NCI-H187 treated with DMSO at 0.1 percent for 48 hours (cell line): Measurements from ENCODE around the gene FKBP1B.
"Not testable (repeated sequence)": the region's sequence is repeated elsewhere in the genome, so short reads cannot be mapped to it uniquely, and the experiment has no call there.

Experiments used
- DNase-seq: peaks from one replicate; lab custom pipeline; 2025; lab: John Stamatoyannopoulos, UW

Gene FKBP1B

DNA sequence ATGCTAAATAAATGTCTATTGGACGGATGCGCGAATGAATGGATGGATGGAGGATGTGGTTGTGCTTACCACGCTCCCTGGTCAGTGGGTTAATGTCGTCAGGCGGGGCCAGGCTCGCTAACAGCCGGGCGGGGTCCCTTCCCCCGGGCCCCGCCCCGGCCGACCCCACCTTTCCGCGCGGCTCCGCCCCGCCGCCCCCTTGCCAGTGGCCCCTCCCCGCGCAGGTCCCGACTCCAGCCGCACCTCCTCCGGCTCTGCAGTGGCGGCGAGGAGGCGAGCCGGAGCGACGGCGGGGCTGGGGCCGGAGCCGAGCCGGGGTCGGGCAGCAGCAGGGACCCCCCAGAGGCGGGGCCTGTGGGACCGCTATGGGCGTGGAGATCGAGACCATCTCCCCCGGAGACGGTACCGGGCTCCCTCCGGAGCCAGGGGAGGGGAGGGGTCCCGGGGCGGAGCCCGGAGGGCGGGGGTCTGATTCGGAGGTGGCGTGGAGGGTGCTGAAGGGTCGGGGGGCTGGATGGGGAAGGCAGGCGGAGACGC, at the start of gene FKBP1B:
TSS of gene FKBP1B (plus strand) at position 257 of the 537 bp plus-strand sequence. CDS start at position 366, 109 bp downstream.
- DNase-seq = no peak

DNA sequence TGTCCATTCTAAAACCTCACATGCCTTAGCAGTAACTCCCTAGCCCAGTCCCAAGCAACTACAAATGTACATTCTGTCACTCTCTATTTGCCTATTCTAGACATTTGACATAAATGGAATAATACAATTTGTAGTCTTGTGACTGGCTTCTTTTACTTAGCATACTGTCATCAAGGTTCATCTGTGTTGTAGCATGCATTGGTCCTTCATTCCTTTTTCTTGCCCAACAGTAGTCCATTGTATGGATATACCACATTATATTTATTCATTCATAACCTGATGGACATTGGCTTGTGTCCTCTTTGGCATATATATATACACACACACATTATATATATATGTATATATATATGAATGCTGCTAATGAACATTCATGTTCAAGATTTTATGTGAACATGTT, 41.8 kb upstream of the FKBP1B start:
- DNase-seq = no peak

DNA sequence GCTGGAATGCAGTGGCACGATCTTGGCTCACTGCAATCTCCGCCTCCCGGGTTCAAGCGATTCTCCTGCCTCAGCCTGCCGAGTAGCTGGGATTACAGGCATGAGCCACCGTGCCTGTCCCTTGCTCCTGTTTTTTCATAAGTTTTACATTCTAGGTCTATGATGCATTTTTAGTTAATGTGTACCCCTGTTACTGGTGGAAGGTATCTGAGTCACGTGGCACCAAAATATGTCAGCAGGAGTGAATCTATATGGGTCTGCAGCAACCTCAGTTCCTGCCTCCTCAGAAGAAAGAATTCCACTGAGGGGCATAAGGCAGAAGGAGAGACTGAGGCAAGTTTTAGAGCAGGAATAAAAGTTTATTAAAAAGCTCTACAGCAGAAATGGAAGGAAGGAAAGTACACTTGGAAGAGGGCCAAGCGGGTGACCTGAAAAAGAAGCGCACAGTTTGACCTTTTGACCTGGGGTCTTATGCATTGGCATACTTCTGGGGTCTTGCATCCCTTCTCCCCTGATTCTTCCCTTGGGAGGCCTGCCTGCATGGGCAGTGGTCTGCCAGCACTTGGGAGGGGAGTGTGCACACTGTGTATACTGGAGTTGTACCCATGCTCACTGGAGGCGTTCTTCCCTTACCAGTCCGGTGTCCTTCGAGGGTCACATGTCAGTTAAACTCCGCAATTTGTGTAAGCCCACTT, 40.7 kb upstream of the FKBP1B start:
- no peak for DNase-seq

DNA sequence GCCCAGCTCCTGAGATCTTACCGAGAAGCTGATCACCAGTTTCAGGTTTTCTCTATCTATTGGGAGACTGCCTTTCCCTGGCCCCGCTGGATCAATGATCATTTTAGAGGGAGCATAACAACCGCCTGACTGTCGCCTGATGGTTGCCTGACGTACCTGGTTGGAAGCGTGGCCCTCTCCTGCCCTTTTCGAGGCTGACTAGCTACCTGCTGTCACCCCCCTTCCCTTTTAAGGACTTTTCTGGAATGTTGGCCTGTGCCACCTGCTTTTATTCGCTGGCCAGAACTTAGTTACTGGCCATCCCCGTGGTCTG, 40.2 kb upstream of the FKBP1B start:
- DNase-seq = no peak

DNA sequence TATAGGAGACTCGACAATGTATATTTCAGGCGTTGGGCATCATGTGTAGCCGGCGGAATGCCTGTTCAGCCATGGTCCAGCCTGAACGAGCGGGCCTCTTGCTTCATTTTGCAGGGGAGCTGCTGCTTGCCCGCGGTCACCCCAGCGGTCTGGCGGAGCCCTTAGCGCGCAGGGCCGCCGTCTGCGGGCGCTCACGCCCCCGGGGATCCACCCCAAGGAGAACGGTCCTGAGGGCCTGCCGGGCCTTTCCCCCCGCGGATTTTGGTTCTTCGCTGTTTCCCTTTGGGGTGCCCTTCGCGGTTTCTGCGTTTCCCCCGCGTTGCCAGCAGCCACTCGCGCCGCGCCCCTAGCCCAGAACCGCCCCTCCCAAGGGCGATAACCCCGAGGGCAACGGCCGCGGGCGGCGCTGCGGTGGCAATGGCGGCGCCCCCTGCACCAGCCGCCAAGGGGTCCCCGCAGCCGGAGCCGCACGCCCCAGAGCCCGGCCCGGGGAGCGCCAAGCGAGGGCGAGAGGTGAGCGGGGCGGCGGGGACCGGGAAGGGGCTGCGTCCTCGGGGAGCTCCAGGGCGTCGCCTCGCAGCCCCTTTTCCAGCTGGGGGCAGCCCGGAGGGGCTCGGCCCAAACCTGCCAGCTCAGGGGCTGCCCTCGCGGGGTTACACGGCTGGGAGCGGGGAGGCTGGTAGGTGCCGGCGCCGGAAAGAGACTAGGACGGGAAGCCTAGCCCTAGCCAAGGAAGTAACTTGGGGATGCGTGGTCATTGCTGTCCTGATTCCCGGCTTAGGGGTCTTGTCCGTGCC, 39.7 kb upstream of the FKBP1B start, which contains the start of gene MFSD2B:
TSS of gene MFSD2B (plus strand) at position 406 of the 797 bp plus-strand sequence. CDS start at position 418, 12 bp downstream.
- DNase-seq = no peak

DNA sequence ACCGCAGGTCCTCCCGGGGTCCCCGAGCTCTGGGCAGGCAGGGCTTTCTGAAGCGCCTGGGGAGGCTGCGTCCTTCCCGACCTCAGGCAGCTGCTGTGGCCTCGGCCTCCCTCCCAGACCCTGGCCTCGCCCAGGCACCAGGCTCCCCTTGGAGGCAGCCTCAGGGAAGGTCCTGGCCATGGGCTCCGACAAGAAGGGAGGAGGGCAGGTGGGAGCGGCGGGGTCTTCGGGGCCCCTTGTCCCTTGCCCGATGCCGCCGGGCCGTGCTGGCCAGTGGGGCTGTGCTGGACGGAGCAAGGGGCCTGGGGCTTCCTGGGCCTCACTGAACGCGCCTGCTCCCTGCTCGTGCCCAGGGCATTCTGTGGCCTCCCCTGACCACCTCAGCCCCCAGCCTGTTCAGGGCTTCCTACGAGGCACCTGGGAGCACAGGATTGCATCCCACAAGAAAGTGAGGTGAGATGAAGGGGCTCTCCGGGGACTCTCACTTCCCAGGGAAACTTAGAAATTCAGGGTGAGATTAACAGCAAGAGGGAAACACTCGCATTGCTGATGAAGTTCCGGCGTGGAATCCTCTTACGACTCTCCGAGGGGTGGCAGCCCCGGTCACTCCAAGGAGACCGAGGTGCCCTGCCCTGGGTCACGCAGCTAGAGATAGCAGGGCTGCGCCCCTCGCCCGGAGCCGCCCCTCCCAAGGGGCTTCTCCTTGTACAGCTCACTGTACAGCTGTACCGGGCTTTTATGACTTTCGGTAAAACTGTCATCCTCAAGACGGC, 38.9 kb upstream of the FKBP1B start:
- no peak for DNase-seq

DNA sequence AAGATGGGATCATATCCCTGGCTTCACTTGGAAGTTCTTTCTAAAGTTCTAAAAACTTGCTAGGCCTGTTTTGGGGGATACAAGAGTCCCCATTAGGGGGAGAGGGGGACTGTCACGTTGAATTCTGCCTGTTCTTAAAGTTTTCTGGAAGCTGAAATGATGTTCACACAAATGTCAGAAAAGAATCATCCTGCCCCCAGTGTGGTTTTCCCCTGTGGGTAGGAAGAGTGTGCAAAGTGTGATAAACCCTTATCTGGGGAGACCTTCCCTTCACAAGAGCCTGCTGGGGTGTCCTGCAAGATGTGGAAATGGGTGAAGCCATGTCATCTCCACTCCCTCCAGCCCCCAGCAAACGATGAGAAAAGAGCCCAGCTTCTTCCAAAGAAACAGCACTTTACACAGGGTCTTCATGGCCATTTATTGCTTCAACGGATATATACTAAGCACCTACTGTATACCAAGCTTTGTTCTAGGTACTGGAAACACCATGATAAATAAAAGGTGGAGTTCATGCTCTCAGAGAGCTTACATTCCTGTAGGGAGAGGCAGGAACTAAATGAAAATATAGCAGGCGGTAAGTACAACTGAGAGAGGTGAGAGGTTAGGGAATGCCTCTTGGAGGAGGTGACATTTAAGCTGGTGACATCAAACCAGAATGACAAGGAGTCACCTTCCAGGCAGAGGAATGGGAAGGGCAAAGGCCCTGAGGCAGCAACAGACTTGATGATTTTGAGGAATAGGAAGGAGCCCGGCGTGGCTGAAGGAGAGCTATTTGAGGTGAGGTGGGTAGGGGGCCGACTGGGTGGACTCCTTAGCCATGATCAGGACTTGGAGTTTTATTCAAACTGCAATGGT, 38.1 kb upstream of the FKBP1B start:
- no peak for DNase-seq

DNA sequence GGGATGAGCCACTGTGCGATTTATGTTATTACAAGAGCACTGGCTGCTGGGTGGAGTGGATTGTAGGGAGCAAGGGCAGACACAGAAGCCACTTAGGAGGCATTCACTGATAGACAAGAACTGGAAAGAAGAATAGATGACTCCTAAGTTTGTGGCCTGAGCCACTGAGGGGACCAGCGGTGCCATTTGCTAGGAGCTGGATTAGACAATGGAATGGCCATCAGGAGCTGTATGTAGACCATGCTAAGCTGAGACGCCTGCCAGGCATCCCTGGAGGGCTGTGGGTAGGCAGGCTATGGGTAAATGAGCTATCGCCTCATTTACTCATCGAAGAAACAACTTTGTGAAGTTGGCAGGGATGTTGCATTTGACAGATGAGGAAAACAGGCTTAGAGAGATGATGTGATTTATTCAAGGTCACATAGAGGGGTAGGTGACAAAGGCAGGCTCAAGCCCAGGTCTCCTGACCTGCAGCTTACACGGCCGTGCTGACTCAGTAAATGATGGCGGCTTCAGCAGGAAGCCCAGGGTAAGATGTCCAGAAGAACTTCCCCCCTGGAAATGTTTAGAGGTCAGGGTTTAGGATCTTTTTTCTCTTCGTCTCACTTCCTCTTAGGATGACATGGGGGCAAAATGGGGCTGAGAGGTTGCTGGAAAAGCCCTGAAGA, 36.9 kb upstream of the FKBP1B start:
- DNase-seq = no peak

DNA sequence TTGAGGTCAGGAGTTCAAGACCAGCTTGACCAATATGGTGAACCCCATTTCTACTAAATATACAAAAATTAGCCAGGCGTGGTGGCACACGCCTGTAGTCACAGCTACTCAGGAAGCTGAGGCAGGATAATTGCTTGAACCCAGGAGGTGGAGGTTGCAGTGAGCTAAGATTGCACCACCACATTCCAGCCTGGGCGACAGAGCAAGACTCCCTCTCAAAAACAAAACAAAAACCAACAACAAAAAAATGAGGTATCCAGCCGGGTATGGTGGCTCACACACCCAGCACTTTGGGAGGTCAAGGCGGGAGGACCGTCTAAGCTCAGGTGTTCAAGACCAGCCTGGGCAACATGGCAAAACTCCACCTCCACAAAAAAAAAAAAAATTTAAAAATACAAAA, 34.6 kb upstream of the FKBP1B start:
- not testable (repeated sequence) for DNase-seq

DNA sequence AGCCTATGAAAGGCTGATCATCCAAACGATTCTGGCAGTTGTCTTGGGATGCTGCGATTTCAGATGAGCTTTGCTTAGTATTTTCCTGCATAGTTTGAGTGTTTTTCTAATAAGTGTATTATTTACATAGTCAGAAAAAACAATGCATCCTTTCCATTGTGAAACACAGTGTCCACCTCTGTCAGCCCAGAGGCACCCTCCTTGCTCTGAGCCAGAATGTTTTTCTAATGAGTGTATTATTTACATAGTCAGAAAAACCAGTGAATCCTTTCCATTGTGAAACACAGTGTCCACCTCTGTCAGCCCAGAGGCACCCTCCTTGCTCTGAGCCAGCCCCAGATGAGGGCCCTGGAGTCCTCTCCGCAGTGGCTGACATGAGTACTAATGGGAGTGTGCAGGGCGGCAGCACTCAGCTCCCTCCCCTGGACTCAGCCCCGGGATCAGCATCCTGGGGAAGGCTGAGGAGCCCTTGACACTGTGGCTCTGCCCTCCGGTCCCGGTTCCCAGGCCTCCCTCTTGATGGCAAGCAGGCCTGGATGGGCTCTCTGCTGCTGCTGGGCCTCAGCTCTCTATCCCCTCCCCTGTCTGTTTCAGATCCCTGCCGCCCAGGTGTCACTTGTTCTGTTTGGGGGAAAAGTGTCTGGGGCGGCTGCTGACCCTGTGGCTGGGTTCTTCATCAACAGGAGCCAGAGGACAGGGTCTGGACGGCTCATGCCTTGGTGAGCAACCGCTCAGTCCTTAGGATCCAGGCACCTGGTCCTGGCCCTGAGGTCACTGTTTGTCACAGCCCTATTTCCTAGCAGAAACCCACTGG, 33.8 kb upstream of the FKBP1B start:
- no peak for DNase-seq

DNA sequence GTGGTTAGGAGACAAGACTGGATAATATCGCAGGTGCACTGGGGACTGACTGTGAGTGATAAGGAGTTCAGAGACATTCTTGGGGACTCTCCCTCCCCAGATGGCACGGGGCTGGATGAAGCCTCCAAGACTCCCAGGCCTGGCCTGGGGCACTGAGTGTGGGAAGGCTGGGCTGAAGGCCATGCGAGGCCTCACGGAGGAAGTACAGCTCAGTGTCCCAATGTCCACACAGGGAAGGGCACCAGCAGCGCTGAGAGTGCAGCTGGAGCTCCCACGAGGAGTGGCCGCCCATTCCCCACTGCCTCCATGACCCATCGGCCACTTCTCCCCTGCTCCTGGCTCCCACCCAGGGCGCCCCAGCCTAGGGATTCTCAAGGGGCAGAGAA, 33.2 kb upstream of the FKBP1B start:
- DNase-seq = no peak

DNA sequence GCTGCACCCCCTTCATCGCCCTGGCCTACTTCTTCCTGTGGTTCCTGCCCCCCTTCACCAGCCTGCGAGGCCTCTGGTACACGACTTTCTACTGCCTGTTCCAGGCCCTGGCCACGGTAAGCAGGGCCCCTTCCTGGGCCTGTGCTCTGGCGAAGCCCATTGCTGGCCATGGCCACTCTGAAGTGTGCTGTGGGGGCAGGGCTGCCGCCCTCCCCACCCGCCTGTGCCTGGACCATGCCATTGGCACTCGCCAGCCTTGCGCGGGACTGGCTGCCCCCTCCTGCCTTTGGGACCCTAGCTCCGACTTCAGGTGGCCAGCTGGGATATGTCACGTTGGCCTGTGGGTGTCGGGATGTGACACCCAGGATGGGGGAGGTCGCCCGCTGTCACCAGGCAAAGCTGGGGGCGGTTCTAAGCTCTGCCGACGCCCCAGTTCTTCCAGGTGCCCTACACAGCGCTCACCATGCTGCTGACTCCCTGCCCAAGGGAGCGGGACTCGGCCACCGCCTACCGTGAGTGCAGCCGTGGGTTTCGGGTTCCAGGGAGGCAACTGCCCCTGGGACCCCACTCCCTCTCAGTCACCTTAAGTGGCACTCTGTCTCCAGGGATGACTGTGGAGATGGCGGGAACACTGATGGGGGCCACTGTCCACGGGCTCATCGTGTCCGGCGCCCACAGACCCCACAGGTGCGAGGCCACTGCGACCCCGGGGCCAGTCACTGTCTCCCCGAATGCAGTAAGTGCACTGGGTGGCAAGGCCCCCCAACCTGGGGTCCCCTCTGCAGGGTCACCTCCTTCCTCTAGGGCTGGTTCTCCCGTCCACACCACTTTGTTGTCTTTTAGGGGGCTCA, 32.5 kb upstream of the FKBP1B start:
- DNase-seq = no peak

DNA sequence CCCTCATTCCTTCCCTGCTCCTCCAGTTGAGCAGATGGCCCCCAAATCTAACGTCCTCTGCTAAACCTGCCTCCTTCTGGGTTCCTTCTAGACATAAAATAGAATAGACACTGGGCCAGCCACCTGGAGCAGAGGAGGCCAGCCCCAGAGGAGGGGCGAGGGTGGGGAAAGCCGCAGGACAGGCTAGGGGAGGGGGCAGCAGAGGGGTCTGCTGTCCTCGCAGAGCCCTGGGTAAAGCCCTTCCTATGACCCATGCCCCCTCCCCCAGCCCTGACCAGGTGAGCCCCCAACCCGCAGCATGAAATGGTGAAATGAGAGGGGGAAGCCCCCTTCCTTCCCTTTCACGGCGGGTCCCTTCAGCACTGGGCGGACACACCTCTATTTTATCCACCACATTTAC, 31.8 kb upstream of the FKBP1B start:
- DNase-seq = no peak

DNA sequence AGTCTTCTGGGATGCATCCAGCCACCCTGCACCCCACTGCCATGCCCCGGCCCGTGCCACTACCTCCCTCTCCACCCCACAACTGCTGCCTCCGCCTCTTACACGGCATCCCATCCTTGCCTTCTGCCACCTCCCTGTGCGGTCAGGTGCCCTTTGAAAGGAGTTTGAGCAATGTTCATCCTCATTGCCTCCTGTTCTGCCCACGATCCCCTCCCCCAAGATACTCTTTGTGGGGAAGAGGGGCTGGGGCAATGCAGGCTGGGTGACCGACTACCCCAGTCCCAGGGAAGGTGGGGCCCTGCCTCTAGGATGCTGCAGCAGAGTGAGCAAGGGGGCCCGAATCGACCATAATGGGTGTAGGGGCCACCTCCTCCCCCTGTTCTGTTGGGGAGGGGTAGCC, 31.3 kb upstream of the FKBP1B start:
- no peak for DNase-seq

DNA sequence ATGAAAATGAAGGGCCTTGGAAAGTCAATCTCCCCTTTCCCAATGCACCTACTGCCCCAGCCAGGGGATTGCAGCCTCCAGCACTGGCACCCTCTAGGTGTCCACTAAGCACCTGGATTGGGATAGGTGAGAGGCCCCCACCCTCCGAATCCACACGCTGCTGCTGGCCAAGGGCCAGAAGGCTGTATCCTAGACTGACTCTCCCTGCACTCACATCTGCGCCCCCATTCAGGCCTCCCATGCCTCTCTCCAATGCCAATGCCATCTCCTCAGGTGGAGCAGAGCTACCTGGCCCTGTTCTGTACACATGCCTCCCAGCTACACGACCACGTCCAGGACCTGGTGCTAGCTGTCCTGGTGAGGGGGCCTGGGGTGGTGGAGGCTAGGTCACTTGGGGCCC, 29.8 kb upstream of the FKBP1B start:
- DNase-seq = no peak

DNA sequence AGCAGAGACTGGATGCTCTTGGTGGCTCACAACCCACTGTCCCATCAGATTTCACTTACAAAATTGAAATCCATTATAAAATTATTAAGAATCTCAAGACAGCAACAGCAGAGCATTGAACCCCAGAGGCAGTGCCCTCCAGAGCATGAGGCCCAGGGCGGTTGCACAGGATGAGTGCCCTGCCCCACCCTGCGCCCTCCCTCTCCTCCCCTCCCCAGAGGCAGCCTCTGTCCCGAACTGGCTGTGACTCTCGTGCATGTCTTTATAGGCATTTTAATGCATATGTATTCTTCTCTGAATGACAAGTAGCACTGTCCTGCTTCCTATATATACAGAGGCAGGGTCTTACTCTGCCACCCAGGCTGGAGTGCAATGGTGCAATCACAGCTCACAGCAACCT, 29.3 kb upstream of the FKBP1B start:
- no peak for DNase-seq

DNA sequence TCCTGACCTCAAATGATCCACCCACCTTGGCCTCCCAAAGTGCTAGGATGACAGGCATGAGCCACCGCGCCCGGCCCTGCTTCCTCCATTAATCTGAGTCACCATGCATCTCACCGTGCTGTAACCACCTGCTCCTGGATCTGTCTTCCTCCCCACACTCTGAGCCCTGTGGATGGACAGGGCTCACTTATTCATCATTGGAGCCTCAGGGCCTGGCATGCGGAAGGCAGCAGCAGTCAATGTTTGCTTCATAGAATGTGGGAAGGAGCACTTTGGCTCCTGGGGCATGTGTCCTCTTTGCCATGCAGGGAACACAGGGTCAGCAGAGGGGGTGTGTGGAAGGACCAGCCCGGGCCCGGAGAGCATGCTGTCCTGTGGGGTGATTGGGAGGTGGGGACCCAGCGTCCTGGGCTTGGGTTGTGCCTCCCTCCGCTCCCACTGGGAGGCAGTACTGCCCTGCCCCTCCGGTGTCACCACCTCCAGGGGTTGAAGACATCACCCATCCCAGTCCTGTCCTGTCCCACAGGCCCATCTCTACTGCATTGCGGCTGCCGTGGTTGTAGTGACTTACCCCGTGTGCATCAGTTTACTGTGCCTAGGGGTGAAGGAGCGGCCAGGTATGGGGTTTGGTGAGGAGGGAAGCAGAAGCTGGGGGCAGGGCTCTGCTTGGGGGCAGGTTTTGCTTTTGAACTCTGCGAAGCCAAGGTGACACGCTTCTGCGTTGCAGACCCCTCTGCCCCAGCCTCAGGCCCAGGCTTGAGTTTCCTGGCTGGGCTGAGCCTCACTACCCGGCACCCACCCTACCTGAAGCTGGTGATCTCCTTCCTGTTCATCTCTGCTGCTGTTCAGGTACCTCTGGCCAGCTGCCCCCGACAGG, 28.2 kb upstream of the FKBP1B start:
- no peak for DNase-seq

DNA sequence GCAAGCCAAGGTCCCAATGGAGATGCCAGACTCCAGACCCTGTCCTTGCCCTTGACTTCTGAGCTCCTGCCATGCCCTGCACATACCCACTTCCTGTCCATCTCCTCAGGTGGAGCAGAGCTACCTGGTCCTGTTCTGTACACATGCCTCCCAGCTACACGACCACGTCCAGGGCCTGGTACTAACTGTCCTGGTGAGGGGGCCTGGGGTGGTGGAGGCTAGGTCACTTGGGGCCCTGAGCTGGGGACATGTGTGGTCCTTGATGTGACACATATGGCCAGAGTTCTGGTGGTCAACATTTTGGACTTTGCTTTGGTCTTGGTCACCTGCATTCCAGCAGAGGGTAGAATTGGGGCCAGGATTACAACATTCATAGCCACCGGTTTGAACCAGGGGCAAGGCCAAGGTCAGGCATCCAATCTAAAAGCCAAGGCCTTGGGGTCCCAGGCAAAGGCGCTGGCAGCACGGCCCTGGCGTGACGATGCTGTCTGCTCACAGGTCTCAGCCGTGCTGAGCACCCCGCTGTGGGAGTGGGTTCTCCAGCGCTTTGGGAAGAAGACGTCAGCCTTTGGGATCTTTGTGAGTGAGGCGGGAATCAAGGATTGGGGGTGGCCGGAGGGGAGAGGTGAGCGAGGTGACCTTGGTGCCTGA, 27.1 kb upstream of the FKBP1B start:
- no peak for DNase-seq
